HT-29 (cell line): ENCODE results near the gene TNFSF9. TPM values are rescaled to one million over a fixed set of nuclear protein-coding genes. Genes with fewer than 3 reads are reported as not detected.
"Not testable (repeated sequence)": the region's sequence is repeated elsewhere in the genome, so short reads cannot be mapped to it uniquely, and the experiment has no call there.

Experiments used
- DNase-seq: peaks from one replicate; pipeline ENCODE4 v3.0.0-alpha.2; 2015; ENCODE audit warnings: low spot score
- total RNA-seq: library from RNA; depleted of rRNA; stranded (reverse); fragments of >200 nt; shearing (Covaris generic); gene quantifications from 2 replicates; pipeline ENCODE4 v1.2.3, GENCODE V29; 2014

Gene TNFSF9
- total RNA-seq, 1 experiment from 2014 or later, result 3.1 TPM

DNA sequence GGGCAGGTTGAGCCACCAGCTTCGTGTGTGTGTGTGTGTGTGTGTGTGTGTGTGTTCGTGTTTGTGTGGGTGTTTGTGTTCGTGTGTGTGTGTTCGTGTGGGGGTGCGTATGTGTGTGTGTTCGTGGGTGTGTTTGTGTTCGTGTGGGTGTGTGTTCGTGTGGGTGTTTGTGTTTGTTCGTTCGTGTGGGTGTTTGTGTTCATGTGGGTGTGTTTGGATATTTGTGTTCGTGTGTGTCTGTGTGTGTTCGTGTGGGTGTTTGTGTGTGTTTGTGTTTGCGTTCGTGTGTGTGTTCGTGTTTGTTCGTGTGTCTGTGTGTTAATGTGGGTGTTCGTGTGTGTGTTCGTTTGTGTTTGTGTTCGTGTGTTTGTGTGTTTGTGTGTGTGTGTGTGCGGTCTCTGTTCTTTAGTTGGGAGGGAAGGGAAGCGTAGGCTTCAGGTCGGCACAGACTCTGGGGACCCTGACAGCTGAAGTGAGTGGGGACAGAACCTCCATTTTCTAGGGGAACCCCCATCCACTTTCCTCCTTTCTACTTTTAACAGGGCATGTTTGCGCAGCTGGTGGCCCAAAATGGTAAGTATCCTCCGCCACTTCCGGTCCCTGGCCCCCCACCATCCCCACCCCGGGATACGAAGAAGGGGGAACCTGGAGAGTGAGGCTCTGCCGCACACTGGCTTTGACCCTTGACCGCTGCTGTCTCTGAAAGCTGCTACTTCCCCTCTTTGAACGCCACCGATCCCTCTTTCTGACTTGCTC lies 1.6 kb downstream of the TNFSF9 start:
- DNase-seq, result no peak

- no peak for DNase-seq
Observed at GRCh38 chr19:6533000-6533328, 2.1 kb downstream of the TNFSF9 start.

DNA sequence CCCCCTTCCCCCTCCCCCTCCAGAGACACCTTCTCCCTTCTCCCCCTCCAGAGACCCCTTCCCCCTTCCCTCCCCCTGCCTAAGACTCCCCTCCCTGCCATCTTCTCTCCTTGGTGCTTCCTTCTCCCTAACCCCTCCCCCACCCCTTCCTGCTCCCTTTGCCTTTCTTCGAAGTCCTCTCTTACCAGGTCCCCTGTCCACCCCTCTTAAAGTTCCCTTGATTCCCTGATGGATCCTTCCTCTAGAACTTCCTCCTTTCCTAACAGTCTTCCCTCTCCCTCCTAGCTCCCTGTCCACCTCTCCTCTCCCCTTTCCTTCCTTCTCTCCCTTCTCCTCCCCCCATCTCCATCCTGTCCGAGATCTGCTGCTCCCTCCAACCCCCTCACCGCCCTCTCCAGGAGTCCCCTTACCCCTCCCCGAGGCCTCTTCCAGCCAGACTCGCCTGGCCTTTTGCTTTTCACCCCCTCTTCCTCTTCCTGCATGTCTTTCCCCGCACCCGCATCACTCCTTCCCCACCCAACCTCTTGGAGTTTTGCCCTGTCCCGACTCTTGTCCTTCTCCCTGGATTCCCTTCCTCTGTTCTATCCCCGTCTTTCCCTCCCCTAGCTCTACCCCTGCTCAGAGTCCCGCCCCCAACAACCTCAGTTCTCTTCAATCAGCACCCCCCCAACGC lies 3.1 kb downstream of the TNFSF9 start:
- no peak for DNase-seq

DNA sequence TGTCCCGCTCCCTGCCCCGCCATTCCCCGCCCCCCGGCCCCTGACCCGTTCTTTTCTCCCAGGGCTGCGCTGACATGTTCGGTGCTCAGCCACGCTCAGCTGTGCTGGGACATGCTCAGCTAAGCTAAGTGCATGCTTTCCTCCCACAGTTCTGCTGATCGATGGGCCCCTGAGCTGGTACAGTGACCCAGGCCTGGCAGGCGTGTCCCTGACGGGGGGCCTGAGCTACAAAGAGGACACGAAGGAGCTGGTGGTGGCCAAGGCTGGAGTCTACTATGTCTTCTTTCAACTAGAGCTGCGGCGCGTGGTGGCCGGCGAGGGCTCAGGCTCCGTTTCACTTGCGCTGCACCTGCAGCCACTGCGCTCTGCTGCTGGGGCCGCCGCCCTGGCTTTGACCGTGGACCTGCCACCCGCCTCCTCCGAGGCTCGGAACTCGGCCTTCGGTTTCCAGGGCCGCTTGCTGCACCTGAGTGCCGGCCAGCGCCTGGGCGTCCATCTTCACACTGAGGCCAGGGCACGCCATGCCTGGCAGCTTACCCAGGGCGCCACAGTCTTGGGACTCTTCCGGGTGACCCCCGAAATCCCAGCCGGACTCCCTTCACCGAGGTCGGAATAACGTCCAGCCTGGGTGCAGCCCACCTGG lies 3.7 kb downstream of the TNFSF9 start:
- DNase-seq, result no peak

- no peak for DNase-seq
Observed at GRCh38 chr19:6535558-6536137, 4.8 kb downstream of the TNFSF9 start.

DNA sequence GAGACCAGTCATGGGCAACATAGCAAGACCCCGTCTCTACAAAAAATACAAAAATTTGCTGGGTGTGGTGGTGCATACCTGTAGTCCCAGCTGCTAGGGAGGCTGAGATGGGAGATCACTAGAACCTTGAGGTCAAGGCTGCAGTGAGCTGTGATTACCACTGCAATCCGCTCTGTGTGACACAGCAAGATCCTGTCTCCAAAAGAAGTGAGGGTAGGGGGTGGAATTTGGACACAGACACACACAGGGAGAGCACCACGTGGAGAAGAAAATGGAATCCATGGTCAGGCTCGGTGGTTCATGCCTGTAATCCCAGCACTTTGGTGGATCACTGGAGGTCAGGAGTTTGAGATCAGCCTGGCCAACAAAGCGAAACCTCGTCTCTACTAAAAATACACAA lies 8.7 kb downstream of the TNFSF9 start:
- no peak for DNase-seq

- DNase-seq, result no peak
Observed at GRCh38 chr19:6540918-6541689, 10.3 kb downstream of the TNFSF9 start.

GRCh38 chr19:6543866-6544347 lies 13.1 kb downstream of the TNFSF9 start:
- no peak for DNase-seq

- DNase-seq, result not testable (repeated sequence)
Observed at GRCh38 chr19:6550679-6551078, 19.9 kb downstream of the TNFSF9 start.

- DNase-seq, result no peak
Observed at GRCh38 chr19:6551091-6551490, 20.3 kb downstream of the TNFSF9 start.

DNA sequence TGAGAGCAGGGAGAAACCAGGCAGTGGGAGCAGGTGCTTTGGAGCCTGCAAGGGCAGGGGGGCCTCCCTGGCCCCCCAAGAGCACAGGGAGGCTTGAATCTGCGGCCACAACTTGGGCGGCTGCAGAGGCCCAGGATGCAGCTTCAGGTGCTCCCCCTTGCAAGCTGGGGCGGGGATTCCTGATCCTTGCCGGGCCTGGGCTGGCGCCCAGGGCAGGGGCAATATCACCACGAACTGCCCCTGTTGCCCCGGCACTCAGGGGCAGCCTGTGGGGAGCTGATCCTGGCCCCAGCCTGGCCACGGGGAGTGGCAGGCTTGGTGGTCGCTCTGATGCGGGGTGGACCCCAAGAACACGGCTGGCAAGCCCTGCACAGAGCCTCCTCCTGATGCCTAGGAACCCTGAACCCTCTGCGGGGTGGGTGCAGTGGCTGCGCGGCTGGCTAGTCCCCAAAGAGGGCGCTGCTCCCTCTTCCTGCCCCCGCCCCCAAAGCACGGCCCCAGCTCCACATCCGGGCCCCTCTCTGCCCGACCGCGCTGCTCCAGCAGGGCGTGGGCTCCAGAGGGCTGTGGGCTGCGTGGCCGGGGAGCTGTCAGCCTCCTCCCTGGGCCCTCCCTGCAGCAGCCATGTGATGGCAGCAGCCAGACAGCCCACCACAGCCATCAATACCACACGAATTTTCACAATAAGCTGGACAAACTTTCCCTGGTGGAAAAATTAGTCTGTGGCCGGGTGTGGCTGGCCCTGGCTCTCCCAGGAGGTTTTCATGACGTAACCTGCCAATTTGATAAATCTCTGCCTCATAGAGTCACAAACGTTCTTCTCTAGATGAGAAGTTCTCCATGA lies 21.0 kb downstream of the TNFSF9 start:
- no peak for DNase-seq

DNA sequence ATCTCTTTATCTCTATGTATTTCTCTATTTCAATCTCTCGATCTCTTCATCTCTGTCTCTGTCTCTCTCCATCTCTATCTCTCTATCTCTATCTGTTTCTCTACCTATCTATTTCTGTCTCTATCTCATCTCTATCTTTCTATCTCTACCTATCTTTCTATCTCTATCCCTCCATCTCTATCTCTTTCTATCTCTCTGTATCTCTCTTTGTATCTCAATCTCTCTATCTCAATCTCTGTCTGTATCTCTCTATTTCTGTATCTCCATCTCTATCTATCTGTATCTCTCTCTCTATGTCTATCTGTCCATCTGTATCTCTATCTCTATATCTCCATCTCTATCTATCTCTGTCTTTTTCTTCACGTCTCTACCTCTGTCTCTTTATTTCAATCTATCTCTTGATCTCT lies 25.2 kb downstream of the TNFSF9 start:
- no peak for DNase-seq

DNA sequence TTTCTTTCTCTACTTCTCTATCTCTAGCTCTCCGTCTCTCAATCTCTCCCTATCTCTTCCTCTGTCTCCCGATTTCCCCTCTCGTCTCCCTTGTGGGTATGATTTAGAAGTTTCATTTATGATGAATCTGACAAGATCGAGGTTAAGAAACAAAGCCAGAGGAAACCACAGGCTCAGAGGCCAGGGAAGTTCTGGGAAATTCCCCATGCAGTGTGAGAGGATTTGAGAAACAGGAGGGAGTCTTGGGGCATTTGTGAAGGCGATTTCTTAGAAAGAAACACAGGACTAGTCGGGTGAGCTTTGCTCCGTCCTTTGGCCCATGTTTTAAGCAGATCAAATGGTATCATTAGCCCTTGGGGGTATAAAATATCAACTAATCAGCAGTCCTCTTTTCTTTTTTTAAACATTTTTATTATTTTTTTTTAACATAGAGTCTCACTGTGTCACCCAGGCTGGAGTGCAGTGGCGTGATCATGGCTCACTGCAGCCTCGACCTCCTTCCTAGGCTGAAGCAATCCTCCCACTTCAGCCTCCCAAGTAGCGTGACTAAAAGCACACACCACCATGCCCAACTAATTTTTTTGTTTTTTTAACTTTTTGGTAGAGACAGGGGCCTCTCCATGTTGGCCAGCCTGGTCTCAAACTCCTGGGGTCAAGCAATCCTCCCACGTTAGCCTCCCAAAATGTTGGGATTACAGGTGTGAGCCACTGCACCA lies 25.8 kb downstream of the TNFSF9 start:
- no peak for DNase-seq

GRCh38 chr19:6562437-6562836 lies 31.6 kb downstream of the TNFSF9 start:
- DNase-seq, result not testable (repeated sequence)

- DNase-seq, result no peak
Observed at GRCh38 chr19:6564393-6564792, 33.6 kb downstream of the TNFSF9 start.

DNA sequence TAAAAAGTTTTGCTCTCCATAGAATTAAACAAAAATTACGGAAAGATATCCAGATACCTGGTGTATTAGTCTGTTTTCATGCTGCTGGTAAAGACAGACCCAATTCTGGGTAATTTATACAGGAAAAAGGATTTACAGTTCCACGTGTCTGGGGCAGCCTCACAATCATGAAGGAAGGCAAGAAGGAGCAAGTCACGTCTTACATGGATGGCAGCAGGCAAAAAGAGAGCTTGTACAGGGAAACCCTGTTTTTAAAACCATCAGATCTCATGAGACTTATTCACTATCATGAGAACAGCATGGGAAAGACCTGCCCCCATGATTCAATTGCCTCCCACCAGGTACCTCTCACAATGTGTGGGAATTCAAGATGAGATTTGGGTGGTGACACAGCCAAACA lies 35.9 kb downstream of the TNFSF9 start:
- DNase-seq, result not testable (repeated sequence)

DNA sequence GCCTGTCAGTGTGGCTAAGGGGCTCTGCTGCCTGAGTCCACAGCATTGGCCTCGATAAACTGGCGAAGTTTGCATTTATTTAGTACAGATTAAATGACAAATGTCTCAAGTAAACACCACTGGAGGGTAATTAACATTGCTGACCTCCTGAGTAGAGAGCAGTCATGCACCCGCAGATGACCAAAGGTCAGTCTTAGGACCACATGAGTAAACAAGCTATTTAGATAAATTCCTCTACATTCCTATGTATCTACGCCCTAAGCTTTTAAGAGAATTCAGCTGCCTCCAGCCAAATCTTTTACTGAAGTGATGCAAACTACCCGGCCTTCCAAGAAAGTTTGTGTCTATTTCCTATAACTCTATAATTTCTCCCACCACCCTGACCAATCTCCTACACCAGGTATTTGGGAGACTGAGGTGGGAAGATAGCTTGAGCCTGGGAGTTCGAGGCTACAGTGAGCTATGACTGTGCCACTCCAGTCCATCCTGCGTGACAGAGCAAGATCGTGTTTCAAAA lies 37.2 kb downstream of the TNFSF9 start:
- DNase-seq, result no peak

GRCh38 chr19:6568816-6569215 lies 38.0 kb downstream of the TNFSF9 start:
- DNase-seq, result no peak

GRCh38 chr19:6570764-6571163 lies 39.9 kb downstream of the TNFSF9 start:
- DNase-seq, result no peak

- no peak for DNase-seq
Observed at GRCh38 chr19:6571167-6571566, 40.3 kb downstream of the TNFSF9 start.
